ENCODE results near the gene RGS14.

Gene RGS14

GRCh38 chr5:177315411-177315810 is 42.3 kb upstream of the RGS14 start:
- no peak for ATAC-seq
- TF ChIP-seq, protein P1, sequence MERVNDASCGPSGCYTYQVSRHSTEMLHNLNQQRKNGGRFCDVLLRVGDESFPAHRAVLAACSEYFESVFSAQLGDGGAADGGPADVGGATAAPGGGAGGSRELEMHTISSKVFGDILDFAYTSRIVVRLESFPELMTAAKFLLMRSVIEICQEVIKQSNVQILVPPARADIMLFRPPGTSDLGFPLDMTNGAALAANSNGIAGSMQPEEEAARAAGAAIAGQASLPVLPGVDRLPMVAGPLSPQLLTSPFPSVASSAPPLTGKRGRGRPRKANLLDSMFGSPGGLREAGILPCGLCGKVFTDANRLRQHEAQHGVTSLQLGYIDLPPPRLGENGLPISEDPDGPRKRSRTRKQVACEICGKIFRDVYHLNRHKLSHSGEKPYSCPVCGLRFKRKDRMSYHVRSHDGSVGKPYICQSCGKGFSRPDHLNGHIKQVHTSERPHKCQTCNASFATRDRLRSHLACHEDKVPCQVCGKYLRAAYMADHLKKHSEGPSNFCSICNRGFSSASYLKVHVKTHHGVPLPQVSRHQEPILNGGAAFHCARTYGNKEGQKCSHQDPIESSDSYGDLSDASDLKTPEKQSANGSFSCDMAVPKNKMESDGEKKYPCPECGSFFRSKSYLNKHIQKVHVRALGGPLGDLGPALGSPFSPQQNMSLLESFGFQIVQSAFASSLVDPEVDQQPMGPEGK (CRISPR knock-in tag; IDR thresholded peaks at IDR 0.05; ENCODE audit: borderline replicate concordance): no peak
- TF ChIP-seq CSRNP3 (CRISPR knock-in tag; IDR thresholded peaks at IDR 0.05) (no peak), BACH2 (CRISPR knock-in tag; IDR thresholded peaks at IDR 0.05; ENCODE audit: borderline replicate concordance) (no peak), GLIS3 (CRISPR knock-in tag; IDR thresholded peaks at IDR 0.05) (no peak), OSR1 (CRISPR knock-in tag; IDR thresholded peaks at IDR 0.05) (no peak), ZFP3 (CRISPR knock-in tag; IDR thresholded peaks at IDR 0.05) (no peak), ZNF565 (CRISPR knock-in tag; conservative IDR thresholded peaks at IDR 0.05; ENCODE audit: low read depth) (no peak), CSDC2 (CRISPR knock-in tag; IDR thresholded peaks at IDR 0.05) (no peak), POU6F1 (CRISPR knock-in tag; IDR thresholded peaks at IDR 0.05; ENCODE audit: borderline replicate concordance, low read depth) (no peak), ZFP30 (CRISPR knock-in tag; IDR thresholded peaks at IDR 0.05) (no peak), ZNF70 (CRISPR knock-in tag; IDR thresholded peaks at IDR 0.05) (no peak), TCF4 (CRISPR knock-in tag; IDR thresholded peaks at IDR 0.05; ENCODE audit: borderline replicate concordance) (no peak)
- TF ChIP-seq, protein P2, sequence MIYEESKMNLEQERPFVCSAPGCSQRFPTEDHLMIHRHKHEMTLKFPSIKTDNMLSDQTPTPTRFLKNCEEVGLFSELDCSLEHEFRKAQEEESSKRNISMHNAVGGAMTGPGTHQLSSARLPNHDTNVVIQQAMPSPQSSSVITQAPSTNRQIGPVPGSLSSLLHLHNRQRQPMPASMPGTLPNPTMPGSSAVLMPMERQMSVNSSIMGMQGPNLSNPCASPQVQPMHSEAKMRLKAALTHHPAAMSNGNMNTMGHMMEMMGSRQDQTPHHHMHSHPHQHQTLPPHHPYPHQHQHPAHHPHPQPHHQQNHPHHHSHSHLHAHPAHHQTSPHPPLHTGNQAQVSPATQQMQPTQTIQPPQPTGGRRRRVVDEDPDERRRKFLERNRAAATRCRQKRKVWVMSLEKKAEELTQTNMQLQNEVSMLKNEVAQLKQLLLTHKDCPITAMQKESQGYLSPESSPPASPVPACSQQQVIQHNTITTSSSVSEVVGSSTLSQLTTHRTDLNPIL (CRISPR knock-in tag; IDR thresholded peaks at IDR 0.05; ENCODE audit: low read depth): no peak
- TF ChIP-seq, protein P3, sequence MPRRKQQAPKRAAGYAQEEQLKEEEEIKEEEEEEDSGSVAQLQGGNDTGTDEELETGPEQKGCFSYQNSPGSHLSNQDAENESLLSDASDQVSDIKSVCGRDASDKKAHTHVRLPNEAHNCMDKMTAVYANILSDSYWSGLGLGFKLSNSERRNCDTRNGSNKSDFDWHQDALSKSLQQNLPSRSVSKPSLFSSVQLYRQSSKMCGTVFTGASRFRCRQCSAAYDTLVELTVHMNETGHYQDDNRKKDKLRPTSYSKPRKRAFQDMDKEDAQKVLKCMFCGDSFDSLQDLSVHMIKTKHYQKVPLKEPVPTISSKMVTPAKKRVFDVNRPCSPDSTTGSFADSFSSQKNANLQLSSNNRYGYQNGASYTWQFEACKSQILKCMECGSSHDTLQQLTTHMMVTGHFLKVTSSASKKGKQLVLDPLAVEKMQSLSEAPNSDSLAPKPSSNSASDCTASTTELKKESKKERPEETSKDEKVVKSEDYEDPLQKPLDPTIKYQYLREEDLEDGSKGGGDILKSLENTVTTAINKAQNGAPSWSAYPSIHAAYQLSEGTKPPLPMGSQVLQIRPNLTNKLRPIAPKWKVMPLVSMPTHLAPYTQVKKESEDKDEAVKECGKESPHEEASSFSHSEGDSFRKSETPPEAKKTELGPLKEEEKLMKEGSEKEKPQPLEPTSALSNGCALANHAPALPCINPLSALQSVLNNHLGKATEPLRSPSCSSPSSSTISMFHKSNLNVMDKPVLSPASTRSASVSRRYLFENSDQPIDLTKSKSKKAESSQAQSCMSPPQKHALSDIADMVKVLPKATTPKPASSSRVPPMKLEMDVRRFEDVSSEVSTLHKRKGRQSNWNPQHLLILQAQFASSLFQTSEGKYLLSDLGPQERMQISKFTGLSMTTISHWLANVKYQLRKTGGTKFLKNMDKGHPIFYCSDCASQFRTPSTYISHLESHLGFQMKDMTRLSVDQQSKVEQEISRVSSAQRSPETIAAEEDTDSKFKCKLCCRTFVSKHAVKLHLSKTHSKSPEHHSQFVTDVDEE (CRISPR knock-in tag; IDR thresholded peaks at IDR 0.05): no peak

- no peak for ATAC-seq
- TF ChIP-seq RARB (CRISPR knock-in tag; IDR thresholded peaks at IDR 0.05): no peak
- TF ChIP-seq, protein P3 (CRISPR knock-in tag; IDR thresholded peaks at IDR 0.05): no peak
- no peak for TF ChIP-seq ZFP30 (CRISPR knock-in tag; IDR thresholded peaks at IDR 0.05)
- no peak for TF ChIP-seq POU6F1 (CRISPR knock-in tag; IDR thresholded peaks at IDR 0.05; ENCODE audit: borderline replicate concordance, low read depth)
- TF ChIP-seq TCF4 (CRISPR knock-in tag; IDR thresholded peaks at IDR 0.05; ENCODE audit: borderline replicate concordance): no peak
- TF ChIP-seq, protein P2 (CRISPR knock-in tag; IDR thresholded peaks at IDR 0.05; ENCODE audit: low read depth): no peak
- no peak for TF ChIP-seq ISL1 (CRISPR knock-in tag; IDR thresholded peaks at IDR 0.05)
- TF ChIP-seq OSR1 (CRISPR knock-in tag; IDR thresholded peaks at IDR 0.05): no peak
- no peak for TF ChIP-seq BACH2 (CRISPR knock-in tag; IDR thresholded peaks at IDR 0.05; ENCODE audit: borderline replicate concordance)
- no peak for TF ChIP-seq CSDC2 (CRISPR knock-in tag; IDR thresholded peaks at IDR 0.05)
- no peak for TF ChIP-seq ESRRG (CRISPR knock-in tag; IDR thresholded peaks at IDR 0.05)
- no peak for TF ChIP-seq PPARA (CRISPR knock-in tag; IDR thresholded peaks at IDR 0.05; ENCODE audit: borderline replicate concordance)
- no peak for TF ChIP-seq ZFP3 (CRISPR knock-in tag; IDR thresholded peaks at IDR 0.05)
- no peak for TF ChIP-seq TOX (CRISPR knock-in tag; IDR thresholded peaks at IDR 0.05; ENCODE audit: borderline replicate concordance)
- TF ChIP-seq ZNF565 (CRISPR knock-in tag; conservative IDR thresholded peaks at IDR 0.05; ENCODE audit: low read depth): no peak
- no peak for TF ChIP-seq GLIS3 (CRISPR knock-in tag; IDR thresholded peaks at IDR 0.05)
- TF ChIP-seq, protein P1 (CRISPR knock-in tag; IDR thresholded peaks at IDR 0.05; ENCODE audit: borderline replicate concordance): no peak
- no peak for TF ChIP-seq ZNF70 (CRISPR knock-in tag; IDR thresholded peaks at IDR 0.05)
Measured at GRCh38 chr5:177316005-177316404, 41.7 kb upstream of the RGS14 start.
